ENCODE results near the gene ZNF740.
"Not testable (repeated sequence)": the region's sequence is repeated elsewhere in the genome, so short reads cannot be mapped to it uniquely, and the experiment has no call there.

Gene ZNF740, protein sequence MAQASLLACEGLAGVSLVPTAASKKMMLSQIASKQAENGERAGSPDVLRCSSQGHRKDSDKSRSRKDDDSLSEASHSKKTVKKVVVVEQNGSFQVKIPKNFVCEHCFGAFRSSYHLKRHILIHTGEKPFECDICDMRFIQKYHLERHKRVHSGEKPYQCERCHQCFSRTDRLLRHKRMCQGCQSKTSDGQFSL
- total RNA-seq, result 20.0 to 54.9 (median 47.2) reads per million in 4 donors

GRCh38 chr12:53180220-53180930 is at the start of gene ZNF740, which contains the start of gene CSAD:
TSS of gene ZNF740 (plus strand) at chr12:53180722. CDS start at chr12:53181984, 1,262 bp downstream.
TSS of gene CSAD (minus strand) at chr12:53180925. CDS start at chr12:53173470, 7,455 bp downstream.
- DNase-seq, result peak; percentile 97 to 99 (median 97)

DNA sequence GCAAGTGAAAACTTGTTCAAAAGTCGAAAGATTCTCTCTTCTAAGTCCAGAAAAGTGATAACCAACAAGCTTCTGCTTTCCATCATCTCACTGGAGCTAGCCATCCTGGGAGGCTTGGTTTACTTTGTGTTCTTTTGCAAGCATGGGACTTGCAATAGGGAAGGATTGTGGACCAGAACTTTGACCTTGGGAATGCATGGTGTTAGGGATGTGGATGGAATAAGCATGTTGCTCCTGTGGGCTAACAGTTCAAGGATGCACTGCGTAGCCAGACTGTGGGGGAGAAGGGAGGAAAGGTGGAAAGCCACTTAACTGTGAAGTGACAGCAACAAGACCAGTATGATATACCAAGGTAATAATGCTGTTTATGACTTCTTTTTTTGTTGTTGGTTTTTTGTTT is 48.7 kb upstream of the ZNF740 start:
- DNase-seq, result no peak

GRCh38 chr12:53133722-53134121 is 46.8 kb upstream of the ZNF740 start:
- DNase-seq, result no peak

DNA sequence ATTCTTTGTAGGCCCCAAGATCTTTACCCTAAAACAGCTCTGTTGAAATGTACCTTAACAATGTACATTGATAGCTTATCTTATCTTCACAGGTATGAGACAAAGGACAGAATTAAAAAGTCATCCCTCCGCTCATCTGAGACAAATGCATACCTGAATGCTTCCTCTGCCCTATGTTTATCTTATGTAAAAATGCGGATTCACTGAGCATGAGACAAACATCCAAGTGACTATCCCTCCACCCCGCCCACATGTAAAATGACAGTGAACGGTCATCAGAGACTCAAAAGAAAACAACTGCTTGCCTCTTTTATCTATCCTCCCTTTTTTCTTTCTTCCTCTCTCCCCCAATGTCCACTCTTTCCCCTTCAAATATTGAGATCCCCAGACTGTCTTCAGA is 37.2 kb upstream of the ZNF740 start:
- no peak for DNase-seq

GRCh38 chr12:53145383-53146260 is 34.9 kb upstream of the ZNF740 start:
- no peak for DNase-seq

- DNase-seq, result no peak
These were observed 33.3 kb upstream of the ZNF740 start for GRCh38 chr12:53147181-53147580.

DNA sequence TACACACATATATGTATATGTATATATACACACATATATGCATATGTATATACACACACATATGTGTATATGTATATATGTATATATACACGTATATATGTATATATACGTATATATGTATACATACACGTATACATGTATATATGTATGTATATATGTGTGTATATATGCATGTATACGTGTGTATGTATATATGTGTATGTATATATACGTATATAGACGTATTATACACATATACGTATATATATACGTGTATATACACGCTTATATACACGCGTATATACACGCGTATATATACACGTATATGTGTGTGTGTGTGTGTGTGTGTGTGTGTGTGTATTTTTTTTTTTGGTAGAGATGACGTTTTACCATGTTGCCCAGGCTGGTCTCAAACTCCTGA is 32.9 kb upstream of the ZNF740 start:
- DNase-seq, result no peak

DNA sequence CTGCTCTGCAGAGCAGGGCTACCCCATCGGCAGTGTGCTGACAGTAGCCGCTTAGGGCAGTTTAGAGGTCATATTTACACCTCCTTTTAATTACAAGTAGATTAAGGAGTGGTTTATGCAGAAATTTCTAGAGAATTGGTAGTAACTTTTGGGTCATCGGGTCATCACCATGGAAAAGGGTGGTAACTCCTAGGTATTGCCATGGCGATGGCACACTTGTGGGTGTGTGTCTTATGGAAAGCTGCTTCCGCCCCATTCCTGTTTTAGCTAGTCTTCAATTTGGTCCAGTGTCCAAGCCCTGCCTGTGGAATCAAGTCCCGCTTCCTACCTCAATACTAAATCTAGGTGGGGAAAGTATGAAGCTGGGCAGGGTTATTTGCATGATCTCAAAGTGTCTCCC is 29.5 kb upstream of the ZNF740 start:
- DNase-seq, result no peak

DNA sequence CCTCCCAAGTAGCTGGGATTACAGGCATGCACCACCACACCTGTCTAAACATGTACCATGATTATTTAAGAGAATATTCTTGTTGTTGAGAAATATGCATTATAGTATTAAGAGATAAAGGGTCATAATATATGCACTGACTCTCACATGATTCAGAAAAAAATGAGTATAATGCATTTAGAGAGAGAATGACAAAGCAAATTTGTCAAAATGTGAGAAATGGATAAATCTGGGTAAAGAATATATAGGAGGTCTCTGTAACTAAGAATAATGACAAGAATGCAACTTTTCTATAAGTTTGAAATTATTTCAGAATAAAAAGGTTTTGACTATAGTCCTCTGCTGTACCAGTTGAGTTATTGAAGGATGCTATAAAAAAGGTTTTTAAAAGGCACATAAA is 28.1 kb upstream of the ZNF740 start:
- DNase-seq, result no peak

GRCh38 chr12:53159195-53159839 is 21.2 kb upstream of the ZNF740 start:
- DNase-seq, result peak; percentile 63 to 89 (median 78)

GRCh38 chr12:53160000-53160399 is 20.5 kb upstream of the ZNF740 start:
- DNase-seq, result no peak

- no peak for DNase-seq
These were observed 19.8 kb upstream of the ZNF740 start for GRCh38 chr12:53160673-53161072.

DNA sequence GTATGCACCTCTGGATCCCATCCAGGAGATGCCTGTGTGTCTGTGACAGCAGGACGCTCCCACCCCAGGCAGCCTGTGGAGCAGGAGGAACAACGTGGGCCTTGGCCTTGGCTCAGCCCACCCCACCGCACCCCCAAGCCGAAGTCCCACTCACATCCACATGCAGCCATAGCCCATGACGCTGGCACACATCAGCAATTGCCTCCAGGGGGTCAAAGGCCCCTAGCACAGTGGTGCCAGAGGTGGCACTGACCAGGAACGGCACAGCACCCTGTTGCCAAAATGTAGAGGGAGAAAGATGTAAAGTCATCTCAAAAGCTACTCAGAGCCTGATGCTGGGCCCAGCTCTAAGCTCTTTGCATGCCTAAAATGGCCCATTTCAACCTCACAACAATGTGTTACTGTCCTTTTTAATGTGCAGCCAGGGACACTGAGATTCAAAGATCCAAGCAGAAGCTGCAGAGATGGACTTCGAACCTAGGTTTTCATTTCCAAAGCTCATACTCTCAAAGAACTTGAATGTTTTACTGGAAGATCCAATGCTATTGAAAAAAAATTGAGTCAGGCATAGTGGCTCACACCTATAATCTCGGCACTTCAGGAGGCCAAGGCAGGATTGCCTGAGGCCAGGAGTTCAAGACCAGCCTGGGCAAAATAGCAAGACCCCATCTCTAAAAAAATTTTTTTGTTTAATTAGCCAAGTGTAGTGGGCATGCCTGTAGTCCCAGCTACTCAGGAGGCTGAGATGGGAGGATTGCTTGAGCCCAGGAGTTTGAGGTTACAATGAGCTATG is 19.2 kb upstream of the ZNF740 start:
- no peak for DNase-seq

DNA sequence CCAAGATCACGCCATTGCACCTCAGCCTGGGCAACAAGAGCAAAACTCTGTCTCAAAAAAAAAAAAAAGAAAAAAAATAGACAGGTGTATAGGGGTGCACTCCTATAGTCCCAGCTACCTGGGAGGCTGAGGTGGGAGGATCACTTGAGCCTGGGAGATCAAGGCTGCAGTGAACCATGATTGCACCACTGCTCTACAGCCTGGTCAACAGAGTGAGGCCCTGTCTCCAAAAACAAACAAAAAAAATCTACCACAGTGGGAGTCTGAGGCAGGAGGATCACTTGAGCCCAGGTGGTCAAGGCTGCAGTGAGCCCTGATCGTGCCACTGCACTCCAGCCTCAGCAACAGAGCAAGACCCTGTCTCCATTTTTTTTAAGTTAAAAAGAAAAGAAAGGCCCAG is 17.5 kb upstream of the ZNF740 start:
- not testable (repeated sequence) for DNase-seq

- no peak for DNase-seq
These were observed 13.7 kb upstream of the ZNF740 start for GRCh38 chr12:53166837-53167236.

GRCh38 chr12:53169644-53170043 is 10.9 kb upstream of the ZNF740 start:
- DNase-seq, result no peak

- no peak for DNase-seq
These were observed 10.3 kb upstream of the ZNF740 start for GRCh38 chr12:53170215-53170614.

- DNase-seq, result no peak
These were observed 9.4 kb upstream of the ZNF740 start for GRCh38 chr12:53170876-53171724.

GRCh38 chr12:53171725-53172329 is 8.7 kb upstream of the ZNF740 start:
- no peak for DNase-seq

DNA sequence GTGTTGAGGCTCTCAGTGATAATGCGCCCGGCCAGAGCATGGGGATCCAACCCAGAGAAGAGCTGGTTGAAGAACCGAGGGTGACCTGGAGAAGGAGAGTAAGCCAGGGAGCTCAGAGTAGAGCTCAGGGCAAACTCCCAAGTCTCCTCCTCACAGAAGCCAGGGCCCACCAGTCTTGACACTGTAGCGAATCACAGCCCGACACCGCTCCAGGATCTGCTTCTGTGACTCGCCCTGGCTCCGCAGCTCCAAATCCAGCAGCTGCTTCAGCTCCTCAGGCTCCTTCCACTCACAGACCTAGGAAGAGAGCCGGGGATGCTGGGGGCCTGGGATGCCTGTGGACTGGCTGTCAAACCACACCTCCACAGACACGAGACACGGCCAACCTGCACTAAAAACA is 8.2 kb upstream of the ZNF740 start:
- no peak for DNase-seq
